Measurements from ENCODE around the gene CDH5.

- TF ChIP-seq, protein P1, sequence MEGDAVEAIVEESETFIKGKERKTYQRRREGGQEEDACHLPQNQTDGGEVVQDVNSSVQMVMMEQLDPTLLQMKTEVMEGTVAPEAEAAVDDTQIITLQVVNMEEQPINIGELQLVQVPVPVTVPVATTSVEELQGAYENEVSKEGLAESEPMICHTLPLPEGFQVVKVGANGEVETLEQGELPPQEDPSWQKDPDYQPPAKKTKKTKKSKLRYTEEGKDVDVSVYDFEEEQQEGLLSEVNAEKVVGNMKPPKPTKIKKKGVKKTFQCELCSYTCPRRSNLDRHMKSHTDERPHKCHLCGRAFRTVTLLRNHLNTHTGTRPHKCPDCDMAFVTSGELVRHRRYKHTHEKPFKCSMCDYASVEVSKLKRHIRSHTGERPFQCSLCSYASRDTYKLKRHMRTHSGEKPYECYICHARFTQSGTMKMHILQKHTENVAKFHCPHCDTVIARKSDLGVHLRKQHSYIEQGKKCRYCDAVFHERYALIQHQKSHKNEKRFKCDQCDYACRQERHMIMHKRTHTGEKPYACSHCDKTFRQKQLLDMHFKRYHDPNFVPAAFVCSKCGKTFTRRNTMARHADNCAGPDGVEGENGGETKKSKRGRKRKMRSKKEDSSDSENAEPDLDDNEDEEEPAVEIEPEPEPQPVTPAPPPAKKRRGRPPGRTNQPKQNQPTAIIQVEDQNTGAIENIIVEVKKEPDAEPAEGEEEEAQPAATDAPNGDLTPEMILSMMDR (conservative IDR thresholded peaks at IDR 0.05): no peak
- no peak for TF ChIP-seq ZFX (IDR thresholded peaks at IDR 0.05)
These were observed 63.7 kb downstream of the CDH5 start for GRCh38 chr16:66430214-66430613.
